ENCODE data around the gene STRN4.
"Not testable (repeated sequence)": the region's sequence is repeated elsewhere in the genome, so short reads cannot be mapped to it uniquely, and the experiment has no call there.

Gene STRN4

GRCh38 chr19:46715975-46716671 lies 30.1 kb downstream of the STRN4 start:
- peaks cover 4 to 25% of the 10 kb centered on the region in 2 donors for H3K4me1 ChIP-seq (ENCODE audit: control insufficient read depth in 1 of 2, insufficient read depth in 2 of 2, low read length in 2 of 2)
- H3K36me3 ChIP-seq (ENCODE audit: control insufficient read depth in 1 of 2, insufficient read depth in 2 of 2, low read length in 2 of 2): peaks cover 6 to 14% of the 10 kb centered on the region in 2 donors
- no peaks in the 10 kb centered on the region for H3K9me3 ChIP-seq (ENCODE audit: control insufficient read depth in 1 of 2, low read length in 2 of 2)
- H3K4me3 ChIP-seq (ENCODE audit: low read depth in 1 of 2, low read length in 2 of 2): peak overlapping the region; percentile 76 to 81
- peak overlapping the region; percentile 95 for H3K27ac ChIP-seq (ENCODE audit: low read length)
- H3K27me3 ChIP-seq (ENCODE audit: low read depth, low read length): no peaks in the 10 kb centered on the region

- Histone ChIP-seq H3K4me3 (ENCODE audit: low read depth in 1 of 2, low read length in 2 of 2) (peak overlapping the region; percentile 76 to 81), H3K36me3 (ENCODE audit: control insufficient read depth in 1 of 2, insufficient read depth in 2 of 2, low read length in 2 of 2) (peaks cover 3 to 14% of the 10 kb centered on the region in 2 donors), H3K9me3 (ENCODE audit: control insufficient read depth in 1 of 2, low read length in 2 of 2) (no peaks in the 10 kb centered on the region), H3K27ac (ENCODE audit: low read length) (peak overlapping the region; percentile 95), H3K27me3 (ENCODE audit: low read depth, low read length) (no peaks in the 10 kb centered on the region), H3K4me1 (ENCODE audit: control insufficient read depth in 1 of 2, insufficient read depth in 2 of 2, low read length in 2 of 2) (peaks cover 4 to 25% of the 10 kb centered on the region in 2 donors)
Measured at GRCh38 chr19:46715620-46715974, 30.7 kb downstream of the STRN4 start.

- Histone ChIP-seq H3K27ac (ENCODE audit: low read length) (peak overlapping the region; percentile 95), H3K4me3 (ENCODE audit: low read depth in 1 of 2, low read length in 2 of 2) (peak overlapping the region; percentile 76 to 81), H3K9me3 (ENCODE audit: control insufficient read depth in 1 of 2, low read length in 2 of 2) (no peaks in the 10 kb centered on the region), H3K4me1 (ENCODE audit: control insufficient read depth in 1 of 2, insufficient read depth in 2 of 2, low read length in 2 of 2) (peaks cover 4 to 25% of the 10 kb centered on the region in 2 donors), H3K27me3 (ENCODE audit: low read depth, low read length) (no peaks in the 10 kb centered on the region), H3K36me3 (ENCODE audit: control insufficient read depth in 1 of 2, insufficient read depth in 2 of 2, low read length in 2 of 2) (peaks cover 0 to 11% of the 10 kb centered on the region in 2 donors)
Measured at GRCh38 chr19:46714444-46715106, 31.7 kb downstream of the STRN4 start.

- Histone ChIP-seq H3K27me3 (ENCODE audit: low read depth, low read length) (no peaks in the 10 kb centered on the region), H3K27ac (ENCODE audit: low read length) (no peak overlapping the region), H3K9me3 (ENCODE audit: control insufficient read depth in 1 of 2, low read length in 2 of 2) (no peaks in the 10 kb centered on the region), H3K36me3 (ENCODE audit: control insufficient read depth in 1 of 2, insufficient read depth in 2 of 2, low read length in 2 of 2) (peaks cover 0 to 15% of the 10 kb centered on the region in 2 donors), H3K4me3 (ENCODE audit: low read depth in 1 of 2, low read length in 2 of 2) (peak overlapping the region; percentile 55 to 81), H3K4me1 (ENCODE audit: control insufficient read depth in 1 of 2, insufficient read depth in 2 of 2, low read length in 2 of 2) (peaks cover 4 to 25% of the 10 kb centered on the region in 2 donors)
Measured at GRCh38 chr19:46713781-46714443, 32.3 kb downstream of the STRN4 start.

GRCh38 chr19:46712768-46713338 lies 33.4 kb downstream of the STRN4 start:
- not testable (repeated sequence) for H3K9me3 ChIP-seq (ENCODE audit: control insufficient read depth in 1 of 2, low read length in 2 of 2); H3K4me3 ChIP-seq (ENCODE audit: low read depth in 1 of 2, low read length in 2 of 2); H3K27me3 ChIP-seq (ENCODE audit: low read depth, low read length); H3K27ac ChIP-seq (ENCODE audit: low read length)
- peaks cover 0 to 23% of the 10 kb centered on the region in 2 donors for H3K36me3 ChIP-seq (ENCODE audit: control insufficient read depth in 1 of 2, insufficient read depth in 2 of 2, low read length in 2 of 2)
- peaks cover 4 to 15% of the 10 kb centered on the region in 2 donors for H3K4me1 ChIP-seq (ENCODE audit: control insufficient read depth in 1 of 2, insufficient read depth in 2 of 2, low read length in 2 of 2)

- no peak overlapping the region for H3K4me3 ChIP-seq (ENCODE audit: low read depth in 1 of 2, low read length in 2 of 2)
- peaks cover 4 to 9% of the 10 kb centered on the region in 2 donors for H3K4me1 ChIP-seq (ENCODE audit: control insufficient read depth in 1 of 2, insufficient read depth in 2 of 2, low read length in 2 of 2)
- H3K9me3 ChIP-seq (ENCODE audit: control insufficient read depth in 1 of 2, low read length in 2 of 2): no peaks in the 10 kb centered on the region
- H3K27ac ChIP-seq (ENCODE audit: low read length): no peak overlapping the region
- H3K27me3 ChIP-seq (ENCODE audit: low read depth, low read length): no peaks in the 10 kb centered on the region
- H3K36me3 ChIP-seq (ENCODE audit: control insufficient read depth in 1 of 2, insufficient read depth in 2 of 2, low read length in 2 of 2): peaks cover 7 to 41% of the 10 kb centered on the region in 2 donors
Measured at GRCh38 chr19:46710687-46711086, 35.6 kb downstream of the STRN4 start.

- Histone ChIP-seq H3K27ac (ENCODE audit: low read length) (no peak overlapping the region), H3K4me3 (ENCODE audit: low read depth in 1 of 2, low read length in 2 of 2) (no peak overlapping the region), H3K27me3 (ENCODE audit: low read depth, low read length) (no peaks in the 10 kb centered on the region), H3K4me1 (ENCODE audit: control insufficient read depth in 1 of 2, insufficient read depth in 2 of 2, low read length in 2 of 2) (no peaks in the 10 kb centered on the region), H3K36me3 (ENCODE audit: control insufficient read depth in 1 of 2, insufficient read depth in 2 of 2, low read length in 2 of 2) (peaks cover 18 to 73% of the 10 kb centered on the region in 2 donors), H3K9me3 (ENCODE audit: control insufficient read depth in 1 of 2, low read length in 2 of 2) (no peaks in the 10 kb centered on the region)
Measured at GRCh38 chr19:46704379-46705076, 41.7 kb downstream of the STRN4 start.

GRCh38 chr19:46700704-46701103 lies 45.5 kb downstream of the STRN4 start:
- no peaks in the 10 kb centered on the region for H3K9me3 ChIP-seq (ENCODE audit: control insufficient read depth in 1 of 2, low read length in 2 of 2)
- H3K27me3 ChIP-seq (ENCODE audit: low read depth, low read length): no peaks in the 10 kb centered on the region
- peaks cover 26 to 69% of the 10 kb centered on the region in 2 donors for H3K36me3 ChIP-seq (ENCODE audit: control insufficient read depth in 1 of 2, insufficient read depth in 2 of 2, low read length in 2 of 2)
- H3K4me3 ChIP-seq (ENCODE audit: low read depth in 1 of 2, low read length in 2 of 2): no peak overlapping the region
- H3K27ac ChIP-seq (ENCODE audit: low read length): no peak overlapping the region
- H3K4me1 ChIP-seq (ENCODE audit: control insufficient read depth in 1 of 2, insufficient read depth in 2 of 2, low read length in 2 of 2): peaks cover 0 to 10% of the 10 kb centered on the region in 2 donors

- H3K4me1 ChIP-seq (ENCODE audit: control insufficient read depth in 1 of 2, insufficient read depth in 2 of 2, low read length in 2 of 2): peaks cover 0 to 10% of the 10 kb centered on the region in 2 donors
- no peak overlapping the region for H3K27ac ChIP-seq (ENCODE audit: low read length)
- H3K27me3 ChIP-seq (ENCODE audit: low read depth, low read length): no peaks in the 10 kb centered on the region
- peaks cover 22 to 76% of the 10 kb centered on the region in 2 donors for H3K36me3 ChIP-seq (ENCODE audit: control insufficient read depth in 1 of 2, insufficient read depth in 2 of 2, low read length in 2 of 2)
- no peaks in the 10 kb centered on the region for H3K9me3 ChIP-seq (ENCODE audit: control insufficient read depth in 1 of 2, low read length in 2 of 2)
- no peak overlapping the region for H3K4me3 ChIP-seq (ENCODE audit: low read depth in 1 of 2, low read length in 2 of 2)
Measured at GRCh38 chr19:46698395-46699321, 47.6 kb downstream of the STRN4 start.

All from muscle layer of duodenum (tissue), 2 donors.